ENCODE measurements around the gene SNAP25. TPM values are rescaled to one million over a fixed set of nuclear protein-coding genes. Genes with fewer than 3 reads are reported as not detected.

SNAP25 gene
- total and polyA plus RNA-seq, 2 donors (not counting 1 experiment from before 2014, with no cell fraction given) = 0.27 TPM; not detected in 1

DNA sequence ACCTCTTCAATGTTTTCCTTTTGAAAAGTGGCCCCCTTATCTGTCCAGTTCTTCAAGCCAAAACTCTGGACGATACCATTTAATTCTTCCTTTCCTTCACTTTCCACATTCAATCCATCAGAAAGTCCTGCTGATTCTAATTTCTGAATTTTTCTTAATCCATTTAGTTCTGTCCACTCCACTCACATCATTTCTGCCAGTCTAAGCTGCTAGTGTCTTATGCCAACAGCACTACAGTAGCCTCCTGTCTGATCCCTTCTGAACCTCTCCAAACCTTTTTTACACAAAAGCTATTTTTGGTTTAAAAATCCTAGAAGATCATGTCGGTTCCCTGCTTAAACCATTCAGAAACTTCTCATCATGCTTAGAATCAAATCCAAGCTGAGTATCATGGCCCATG is 24.5 kb upstream of the SNAP25 start:
- no peaks in the 10 kb centered on the region for H3K9me3 Mint-ChIP-seq (ENCODE audit: insufficient read depth)
- H3K27me3 ChIP-seq (replicated peaks in 1 of 4; ENCODE audit: control extremely low read depth in 1 of 4, control insufficient read depth in 3 of 4, insufficient read depth in 4 of 4, low read length in 3 of 4) = peaks cover 0 to 4% (median 0%) of the 10 kb centered on the region in 4 experiments
- H3K4me1 Mint-ChIP-seq = no peaks in the 10 kb centered on the region
- H3K4me2 ChIP-seq (replicated peaks; ENCODE audit: low read depth, low read length, poor library complexity, severe bottlenecking) = no peak overlapping the region
- H4K20me1 ChIP-seq (ENCODE audit: control insufficient read depth, insufficient read depth, low read length, poor library complexity, severe bottlenecking) = no peaks in the 10 kb centered on the region
- H3K4me3 ChIP-seq (ENCODE audit: control extremely low read depth in 1 of 5, extremely low read depth in 1 of 5, insufficient read depth in 1 of 5, low read depth in 2 of 5, low read length in 4 of 5) = no peak overlapping the region
- H3K79me2 ChIP-seq (ENCODE audit: control insufficient read depth, insufficient read depth, low read length) = no peaks in the 10 kb centered on the region
- H3K4me1 ChIP-seq (ENCODE audit: control insufficient read depth in 2 of 2, insufficient read depth in 2 of 2, low read length in 2 of 2) = no peaks in the 10 kb centered on the region
- intact Hi-C loops (cut with micrococcal nuclease) = no loop called here
- 97% methylated on average over 2 of the region's 2 CpGs for WGBS (ENCODE audit: insufficient coverage)
- DNase-seq = no peak
- no peaks in the 10 kb centered on the region for H3K27me3 Mint-ChIP-seq
- H3K9me3 ChIP-seq (ENCODE audit: control extremely low read depth in 1 of 3, control insufficient read depth in 2 of 3, insufficient read depth in 1 of 3, low read length in 2 of 3) = peaks cover 0 to 1% (median 0%) of the 10 kb centered on the region in 3 donors
- H2AFZ ChIP-seq (ENCODE audit: insufficient read depth, low read depth, low read length, poor library complexity, severe bottlenecking) = no peak overlapping the region
- H3K36me3 ChIP-seq (replicated peaks in 1 of 2; ENCODE audit: control extremely low read depth in 1 of 2, control insufficient read depth in 1 of 2, extremely low read depth in 1 of 2, insufficient read depth in 2 of 2, low read length in 1 of 2) = no peaks in the 10 kb centered on the region
- H3K4me3 Mint-ChIP-seq = no peak overlapping the region
- no peak overlapping the region for H3K27ac ChIP-seq (ENCODE audit: low read length in 2 of 2)
- TF ChIP-seq EZH2 (IDR thresholded peaks at IDR 0.05; ENCODE audit: borderline replicate concordance, insufficient read depth, low read depth, low read length, poor library complexity, severe bottlenecking) = no peak
- TF ChIP-seq, protein P1, sequence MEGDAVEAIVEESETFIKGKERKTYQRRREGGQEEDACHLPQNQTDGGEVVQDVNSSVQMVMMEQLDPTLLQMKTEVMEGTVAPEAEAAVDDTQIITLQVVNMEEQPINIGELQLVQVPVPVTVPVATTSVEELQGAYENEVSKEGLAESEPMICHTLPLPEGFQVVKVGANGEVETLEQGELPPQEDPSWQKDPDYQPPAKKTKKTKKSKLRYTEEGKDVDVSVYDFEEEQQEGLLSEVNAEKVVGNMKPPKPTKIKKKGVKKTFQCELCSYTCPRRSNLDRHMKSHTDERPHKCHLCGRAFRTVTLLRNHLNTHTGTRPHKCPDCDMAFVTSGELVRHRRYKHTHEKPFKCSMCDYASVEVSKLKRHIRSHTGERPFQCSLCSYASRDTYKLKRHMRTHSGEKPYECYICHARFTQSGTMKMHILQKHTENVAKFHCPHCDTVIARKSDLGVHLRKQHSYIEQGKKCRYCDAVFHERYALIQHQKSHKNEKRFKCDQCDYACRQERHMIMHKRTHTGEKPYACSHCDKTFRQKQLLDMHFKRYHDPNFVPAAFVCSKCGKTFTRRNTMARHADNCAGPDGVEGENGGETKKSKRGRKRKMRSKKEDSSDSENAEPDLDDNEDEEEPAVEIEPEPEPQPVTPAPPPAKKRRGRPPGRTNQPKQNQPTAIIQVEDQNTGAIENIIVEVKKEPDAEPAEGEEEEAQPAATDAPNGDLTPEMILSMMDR (IDR thresholded peaks at IDR 0.05) = no peak
- ChIA-PET CTCF (no interaction called here), POLR2A (no interaction called here)
- H3K27ac Mint-ChIP-seq = no peak overlapping the region
- H3K9ac ChIP-seq (ENCODE audit: low read length) = no peak overlapping the region
- ATAC-seq (ENCODE audit: low read depth) = no peak

DNA sequence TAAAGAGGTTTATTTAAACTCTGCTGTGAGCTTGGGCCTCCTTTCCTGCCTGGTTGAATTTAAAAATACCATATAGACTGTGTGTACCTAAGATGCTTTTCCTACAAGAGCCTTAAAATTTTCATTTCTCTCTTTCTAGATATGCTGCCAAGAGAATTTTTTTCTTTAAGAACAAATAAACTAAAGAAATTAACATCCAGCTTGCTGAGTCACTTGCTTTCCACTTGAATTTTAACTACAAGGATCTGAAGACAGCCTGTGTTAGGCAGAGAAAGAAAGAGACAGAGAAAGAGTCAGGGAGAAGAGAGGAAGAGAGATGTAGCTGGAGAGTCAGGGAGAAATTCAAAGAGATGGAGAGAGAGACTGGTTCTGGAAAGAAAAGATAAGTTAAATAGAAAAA is 18.3 kb upstream of the SNAP25 start:
- no peaks in the 10 kb centered on the region for H3K36me3 ChIP-seq (replicated peaks in 1 of 2; ENCODE audit: control extremely low read depth in 1 of 2, control insufficient read depth in 1 of 2, extremely low read depth in 1 of 2, insufficient read depth in 2 of 2, low read length in 1 of 2)
- H3K27me3 Mint-ChIP-seq = no peaks in the 10 kb centered on the region
- ATAC-seq (ENCODE audit: low read depth) (no peak), DNase-seq (no peak)
- peaks cover 0 to 4% (median 0%) of the 10 kb centered on the region in 4 experiments for H3K27me3 ChIP-seq (replicated peaks in 1 of 4; ENCODE audit: control extremely low read depth in 1 of 4, control insufficient read depth in 3 of 4, insufficient read depth in 4 of 4, low read length in 3 of 4)
- intact Hi-C loops (cut with micrococcal nuclease) = no loop called here
- H3K4me3 ChIP-seq (ENCODE audit: control extremely low read depth in 1 of 5, extremely low read depth in 1 of 5, insufficient read depth in 1 of 5, low read depth in 2 of 5, low read length in 4 of 5) = no peak overlapping the region
- no peak overlapping the region for H3K27ac Mint-ChIP-seq
- H3K9ac ChIP-seq (ENCODE audit: low read length) = no peak overlapping the region
- TF ChIP-seq EZH2 (IDR thresholded peaks at IDR 0.05; ENCODE audit: borderline replicate concordance, insufficient read depth, low read depth, low read length, poor library complexity, severe bottlenecking) = no peak
- TF ChIP-seq, protein P1 (IDR thresholded peaks at IDR 0.05) = no peak
- H3K9me3 ChIP-seq (ENCODE audit: control extremely low read depth in 1 of 3, control insufficient read depth in 2 of 3, insufficient read depth in 1 of 3, low read length in 2 of 3) = peaks cover 0 to 1% (median 0%) of the 10 kb centered on the region in 3 donors
- no peak overlapping the region for H3K4me2 ChIP-seq (replicated peaks; ENCODE audit: low read depth, low read length, poor library complexity, severe bottlenecking)
- no peak overlapping the region for H3K27ac ChIP-seq (ENCODE audit: low read length in 2 of 2)
- H3K4me3 Mint-ChIP-seq = no peak overlapping the region
- H3K79me2 ChIP-seq (ENCODE audit: control insufficient read depth, insufficient read depth, low read length) = no peaks in the 10 kb centered on the region
- H4K20me1 ChIP-seq (ENCODE audit: control insufficient read depth, insufficient read depth, low read length, poor library complexity, severe bottlenecking) = no peaks in the 10 kb centered on the region
- H3K4me1 Mint-ChIP-seq = no peaks in the 10 kb centered on the region
- ChIA-PET CTCF (no interaction called here), POLR2A (no interaction called here)
- no peaks in the 10 kb centered on the region for H3K9me3 Mint-ChIP-seq (ENCODE audit: insufficient read depth)
- no peak overlapping the region for H2AFZ ChIP-seq (ENCODE audit: insufficient read depth, low read depth, low read length, poor library complexity, severe bottlenecking)
- no peaks in the 10 kb centered on the region for H3K4me1 ChIP-seq (ENCODE audit: control insufficient read depth in 2 of 2, insufficient read depth in 2 of 2, low read length in 2 of 2)

Measured in B cell (primary cell).